C4-2B (cell line): ENCODE measurements around the gene COX4I1.
"Not testable (repeated sequence)": the region's sequence is repeated elsewhere in the genome, so short reads cannot be mapped to it uniquely, and the experiment has no call there.

Experiments used
- H3K27ac ChIP-seq: fragments of 450-650 bp; 2 replicates; pipeline ENCODE4 v1.5.1; 2017
- CTCF ChIP-seq: fragments of 450-650 bp; conservative IDR thresholded peaks from 2 replicates; pipeline ENCODE4 v1.5.1; 2017; ENCODE audit warnings: mild to moderate bottlenecking
- ZFX ChIP-seq: fragments of 450-650 bp; IDR thresholded peaks from 2 replicates; pipeline ENCODE4 v1.6.1; 2017

COX4I1 gene

GRCh38 chr16:85798901-85799496, 496 bp upstream of the COX4I1 start:
- TF ChIP-seq ZFX (peak; percentile 87), CTCF (no peak)
- H3K27ac ChIP-seq = peak overlapping the region; percentile 99

GRCh38 chr16:85800321-85800669, 800 bp downstream of the COX4I1 start:
- H3K27ac ChIP-seq = peak overlapping the region; percentile 99
- no peak for TF ChIP-seq ZFX
- no peak for TF ChIP-seq CTCF

GRCh38 chr16:85803570-85803969, 4.1 kb downstream of the COX4I1 start:
- no peak for TF ChIP-seq CTCF
- no peak overlapping the region for H3K27ac ChIP-seq

- TF ChIP-seq ZFX (no peak), CTCF (no peak)
- H3K27ac ChIP-seq = no peak overlapping the region
Observed at GRCh38 chr16:85805442-85806045, 6.0 kb downstream of the COX4I1 start.

GRCh38 chr16:85806539-85806938, 7.0 kb downstream of the COX4I1 start:
- H3K27ac ChIP-seq = no peak overlapping the region
- TF ChIP-seq CTCF (no peak), ZFX (no peak)

- not testable (repeated sequence) for H3K27ac ChIP-seq
Observed at GRCh38 chr16:85807340-85807739, 7.8 kb downstream of the COX4I1 start.

GRCh38 chr16:85808104-85808503, 8.6 kb downstream of the COX4I1 start:
- not testable (repeated sequence) for H3K27ac ChIP-seq

GRCh38 chr16:85808926-85809325, 9.4 kb downstream of the COX4I1 start:
- TF ChIP-seq ZFX = no peak
- no peak for TF ChIP-seq CTCF

GRCh38 chr16:85809645-85810044, 10.2 kb downstream of the COX4I1 start:
- TF ChIP-seq ZFX = no peak
- no peak for TF ChIP-seq CTCF
- H3K27ac ChIP-seq = no peak overlapping the region

More at GRCh38 chr16:85808926-85809325, 9.4 kb downstream of the COX4I1 start:
- H3K27ac ChIP-seq = no peak overlapping the region
